HL-60 (cell line): ENCODE results near the gene SMIM1.

ENCODE experiments used
- DNase-seq, 2 experiments: peaks; one replicate each; pipeline ENCODE4 v3.0.0-alpha.2; 2010 to 2020; ENCODE audit warnings: low read depth in 1 of 2, low spot score in 1 of 2
- H3K27ac ChIP-seq: fragments of 250-450 bp; sonication (Bioruptor Pico); replicated peaks from 2 replicates; pipeline ENCODE4 v1.5.1; 2020; ENCODE audit warnings: mild to moderate bottlenecking, moderate library complexity
- H3K27me3 ChIP-seq: fragments of 250-450 bp; sonication (Bioruptor Pico); 2 replicates; pipeline ENCODE4 v1.5.1; 2021; ENCODE audit warnings: mild to moderate bottlenecking, moderate library complexity; ENCODE audit not compliant: insufficient read depth, poor library complexity, severe bottlenecking
- H3K4me3 ChIP-seq: replicated peaks from 2 replicates; pipeline ENCODE4 v1.5.1; 2011; ENCODE audit warnings: mild to moderate bottlenecking, control low read depth, low read length; ENCODE audit not compliant: insufficient read depth
- GABPA ChIP-seq: IDR thresholded peaks from 2 replicates; pipeline ENCODE4 v1.6.1; 2012; ENCODE audit warnings: low read depth
- POLR2AphosphoS5 ChIP-seq: IDR thresholded peaks from 2 replicates; pipeline ENCODE4 v1.6.1; 2012; ENCODE audit warnings: low read depth
- REST ChIP-seq: IDR thresholded peaks from 2 replicates; pipeline ENCODE4 v1.6.1; 2012; ENCODE audit warnings: low read depth; ENCODE audit not compliant: insufficient replicate concordance
- SPI1 ChIP-seq: IDR thresholded peaks from 2 replicates; pipeline ENCODE4 v1.6.1; 2012; ENCODE audit warnings: low read depth, mild to moderate bottlenecking, borderline replicate concordance
- TF ChIP-seq, protein P1 (sequence below): IDR thresholded peaks from one replicate; pipeline ENCODE4 v1.5.1; 2011; ENCODE audit warnings: low read length, control low read depth, inconsistent platforms; ENCODE audit not compliant: insufficient read depth

Gene SMIM1

DNA sequence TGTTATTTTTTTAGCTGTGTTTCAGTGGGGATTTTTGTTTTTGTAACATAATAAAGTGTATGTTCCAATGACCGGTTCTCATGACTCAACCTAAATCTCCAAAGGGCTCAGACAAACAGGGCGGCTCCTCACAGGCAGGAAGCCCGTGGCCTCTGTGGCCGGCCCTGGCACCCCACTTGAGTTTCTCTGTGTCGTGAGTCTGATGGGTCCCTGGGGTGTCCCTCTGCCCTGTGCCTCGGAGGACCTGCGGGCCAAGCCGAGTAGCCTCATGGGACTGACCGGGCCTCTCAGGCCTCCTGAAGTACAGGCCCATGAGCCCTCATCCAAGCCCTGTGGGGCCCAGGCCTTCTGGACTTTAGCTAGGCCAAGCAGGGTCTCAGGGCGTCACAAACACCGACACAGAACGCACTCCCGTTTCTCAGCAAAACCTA lies 36.4 kb upstream of the SMIM1 start:
- Histone ChIP-seq H3K27ac (no peak overlapping the region), H3K27me3 (peaks cover 3% of the 10 kb centered on the region), H3K4me3 (no peak overlapping the region)
- TF ChIP-seq SPI1 (no peak), GABPA (no peak), POLR2AphosphoS5 (no peak)
- TF ChIP-seq, protein P1, sequence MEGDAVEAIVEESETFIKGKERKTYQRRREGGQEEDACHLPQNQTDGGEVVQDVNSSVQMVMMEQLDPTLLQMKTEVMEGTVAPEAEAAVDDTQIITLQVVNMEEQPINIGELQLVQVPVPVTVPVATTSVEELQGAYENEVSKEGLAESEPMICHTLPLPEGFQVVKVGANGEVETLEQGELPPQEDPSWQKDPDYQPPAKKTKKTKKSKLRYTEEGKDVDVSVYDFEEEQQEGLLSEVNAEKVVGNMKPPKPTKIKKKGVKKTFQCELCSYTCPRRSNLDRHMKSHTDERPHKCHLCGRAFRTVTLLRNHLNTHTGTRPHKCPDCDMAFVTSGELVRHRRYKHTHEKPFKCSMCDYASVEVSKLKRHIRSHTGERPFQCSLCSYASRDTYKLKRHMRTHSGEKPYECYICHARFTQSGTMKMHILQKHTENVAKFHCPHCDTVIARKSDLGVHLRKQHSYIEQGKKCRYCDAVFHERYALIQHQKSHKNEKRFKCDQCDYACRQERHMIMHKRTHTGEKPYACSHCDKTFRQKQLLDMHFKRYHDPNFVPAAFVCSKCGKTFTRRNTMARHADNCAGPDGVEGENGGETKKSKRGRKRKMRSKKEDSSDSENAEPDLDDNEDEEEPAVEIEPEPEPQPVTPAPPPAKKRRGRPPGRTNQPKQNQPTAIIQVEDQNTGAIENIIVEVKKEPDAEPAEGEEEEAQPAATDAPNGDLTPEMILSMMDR = no peak
- DNase-seq = no peak

DNA sequence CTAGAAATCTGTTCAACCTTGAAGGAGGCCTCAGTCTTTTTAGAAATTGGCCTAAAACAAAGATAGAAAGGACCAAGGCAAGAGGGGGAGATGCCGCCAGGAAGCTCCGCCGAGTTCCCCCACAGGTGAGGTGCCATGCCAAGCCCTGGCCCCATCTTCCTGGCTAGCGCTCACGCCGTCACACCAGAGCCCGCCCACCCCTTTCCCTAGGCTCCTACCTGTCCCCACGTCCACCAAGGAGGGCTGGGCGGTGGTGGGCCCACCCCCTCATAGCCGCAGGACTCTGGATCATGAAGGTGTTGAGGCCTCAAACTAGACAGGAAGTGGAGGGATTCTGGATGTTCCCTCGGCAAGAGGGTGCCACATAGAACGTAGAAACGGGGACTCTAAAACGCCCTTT lies 35.8 kb upstream of the SMIM1 start:
- no peak overlapping the region for H3K27ac ChIP-seq
- no peak overlapping the region for H3K4me3 ChIP-seq
- no peak for DNase-seq
- TF ChIP-seq POLR2AphosphoS5 (no peak), GABPA (no peak), REST (no peak), SPI1 (no peak)
- TF ChIP-seq, protein P1 = no peak
- peaks cover under 1% of the 10 kb centered on the region for H3K27me3 ChIP-seq

DNA sequence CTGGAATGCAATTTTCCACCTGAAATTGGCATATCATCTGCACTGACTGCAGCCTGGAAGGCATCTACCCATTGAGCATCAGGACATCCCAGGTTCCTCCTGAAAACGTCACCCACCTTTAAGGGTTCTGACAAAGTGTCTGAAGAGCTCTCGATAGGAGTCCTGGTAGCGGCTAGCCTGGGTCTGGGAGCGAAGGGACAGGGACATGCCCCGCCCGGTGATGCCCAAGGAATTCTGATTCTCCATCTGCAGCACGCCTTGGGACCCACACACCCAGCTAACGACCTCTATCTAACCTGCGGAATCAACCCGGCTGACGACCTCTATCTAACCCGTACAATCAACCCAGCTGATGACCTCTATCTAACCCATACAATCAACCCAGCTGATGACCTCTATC lies 33.6 kb upstream of the SMIM1 start:
- no peaks in the 10 kb centered on the region for H3K27me3 ChIP-seq
- no peak overlapping the region for H3K27ac ChIP-seq
- H3K4me3 ChIP-seq = no peak overlapping the region
- TF ChIP-seq REST = no peak
- TF ChIP-seq, protein P1 = no peak
- no peak for TF ChIP-seq SPI1
- TF ChIP-seq POLR2AphosphoS5 = no peak
- no peak for TF ChIP-seq GABPA
- DNase-seq = no peak

DNA sequence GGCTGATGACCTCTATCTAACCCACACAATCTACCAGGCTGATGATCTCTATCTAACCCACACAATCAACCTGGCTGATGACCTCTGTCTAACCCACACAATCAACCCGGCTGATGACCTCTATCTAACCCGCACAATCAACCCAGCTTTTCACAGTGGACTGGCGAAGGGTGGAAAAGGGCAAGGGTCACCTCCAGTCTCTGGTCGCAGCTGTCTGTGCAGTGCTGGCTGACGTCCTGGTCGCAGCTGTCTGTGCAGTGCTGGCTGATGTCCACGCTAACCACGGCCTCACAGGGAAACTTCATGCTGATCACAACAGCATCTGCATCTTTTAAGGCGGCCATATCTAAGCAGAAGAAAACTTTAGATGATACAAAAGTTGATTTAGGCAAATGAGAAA lies 32.5 kb upstream of the SMIM1 start:
- Histone ChIP-seq H3K27me3 (no peaks in the 10 kb centered on the region), H3K4me3 (no peak overlapping the region), H3K27ac (no peak overlapping the region)
- no peak for DNase-seq
- TF ChIP-seq SPI1 (no peak), POLR2AphosphoS5 (no peak), GABPA (no peak), REST (no peak)
- TF ChIP-seq, protein P1 = no peak
